HG03103 (cell line): ENCODE results near the gene GALC.

Source experiments
- ATAC-seq: cut with Tn5 transposase; IDR thresholded peaks from one replicate; pipeline ENCODE4 v1.9.1; 2021; ENCODE audit warnings: low read depth; ENCODE audit not compliant: unreplicated experiment

The GALC gene

DNA sequence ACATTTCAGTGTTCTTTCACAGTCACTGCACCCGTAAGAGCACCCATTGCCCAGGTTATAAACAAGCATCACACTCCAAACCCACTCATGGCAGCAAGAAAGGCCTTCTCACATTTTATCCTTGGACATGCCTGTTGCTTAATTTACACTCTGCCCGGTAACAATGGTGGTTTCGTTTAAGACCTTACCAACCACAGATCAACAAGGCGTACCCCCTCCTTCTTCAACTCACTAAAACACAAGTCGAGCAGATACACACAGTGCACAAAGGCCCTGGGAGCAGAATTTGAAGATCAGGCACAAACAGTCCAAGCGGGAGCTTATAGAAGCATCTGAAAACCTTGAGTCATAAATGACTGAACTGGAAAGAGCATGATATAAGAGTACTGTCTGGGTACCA lies 98.1 kb downstream of the GALC start:
- ATAC-seq: no peak

GRCh38 chr14:87892763-87893162 lies 100.2 kb downstream of the GALC start:
- ATAC-seq: no peak

- peak; percentile 68 for ATAC-seq
Measured at GRCh38 chr14:87888136-87888999, 104.6 kb downstream of the GALC start.

GRCh38 chr14:87883750-87884149 lies 109.2 kb downstream of the GALC start:
- no peak for ATAC-seq
